K562 (cell line): Measurements from ENCODE around the gene ORM1. TPM values are rescaled to one million over a fixed set of nuclear protein-coding genes. Genes with fewer than 3 reads are reported as not detected.
A peak's percentile ranks its signal among the peaks of the same experiment; 100 is the strongest.

Experiments
- CHD2 ChIP-seq: IDR thresholded peaks from 2 replicates; pipeline ENCODE4 v1.6.1; 2011; ENCODE audit warnings: low read depth, low read length
- DEAF1 ChIP-seq: fragments of 450-650 bp; formaldehyde crosslinking; IDR thresholded peaks from 2 replicates; pipeline ENCODE4 v1.4.0; 2020; ENCODE audit warnings: mild to moderate bottlenecking, moderate library complexity
- FOXM1 ChIP-seq, 2 experiments: fragments of 450-650 bp in 1 of 2; sonication (generic) in 1 of 2; formaldehyde crosslinking in 1 of 2; IDR thresholded peaks; 2 replicates each; pipeline versions ENCODE4 v1.6.1 to v1.9.0; 2017 to 2022; ENCODE audit warnings: low read depth in 2 of 2, mild to moderate bottlenecking in 2 of 2, missing genetic modification reagents in 1 of 2, moderate library complexity in 1 of 2
- FOXP1 ChIP-seq: sonication (generic); formaldehyde crosslinking; IDR thresholded peaks from 2 replicates; pipeline ENCODE4 v1.8.0; 2022; ENCODE audit warnings: mild to moderate bottlenecking, missing genetic modification reagents
- GATA2 ChIP-seq: sonication (generic); formaldehyde crosslinking; IDR thresholded peaks from 2 replicates; pipeline ENCODE4 v1.4.0; 2020; ENCODE audit warnings: mild to moderate bottlenecking, missing genetic modification reagents
- IFI16 ChIP-seq: fragments of 250-450 bp; sonication (Bioruptor Pico); IDR thresholded peaks from 2 replicates; pipeline ENCODE4 v2.1.2; 2022; ENCODE audit warnings: mild to moderate bottlenecking, inconsistent platforms
- JUNB ChIP-seq: fragments of 450-650 bp; formaldehyde crosslinking; conservative IDR thresholded peaks from 2 replicates; pipeline ENCODE4 v1.4.0; 2020; ENCODE audit warnings: mild to moderate bottlenecking
- JUND ChIP-seq, 2 experiments: IDR thresholded peaks; 2 replicates in 1 of 2; 3 replicates in 1 of 2; pipeline ENCODE4 v1.6.1; 2011; ENCODE audit warnings: borderline replicate concordance in 2 of 2, low read depth in 2 of 2, low read length in 2 of 2, improper control_type of control experiment in 1 of 2, missing biosample characterization in 1 of 2, missing genetic modification characterization in 1 of 2, missing genetic modification reagents in 1 of 2
- KLF16 ChIP-seq: IDR thresholded peaks from 2 replicates; pipeline ENCODE4 v1.6.1; 2016; ENCODE audit warnings: antibody characterized with exemption
- MCM5 ChIP-seq: fragments of 450-650 bp; IDR thresholded peaks from 2 replicates; pipeline ENCODE4 v1.6.1; 2016; ENCODE audit warnings: low read depth
- NFATC3 ChIP-seq: fragments of 450-650 bp; IDR thresholded peaks from 2 replicates; pipeline ENCODE4 v1.6.1; 2017; ENCODE audit warnings: mild to moderate bottlenecking
- NFIX ChIP-seq: fragments of 250-450 bp; sonication (Bioruptor Pico); IDR thresholded peaks from 2 replicates; pipeline ENCODE4 v1.4.0; 2020; ENCODE audit warnings: low read depth, mild to moderate bottlenecking, moderate library complexity
- NFRKB ChIP-seq: fragments of 450-650 bp; IDR thresholded peaks from 2 replicates; pipeline ENCODE4 v1.6.1; 2016; ENCODE audit warnings: low read depth
- NR2C2 ChIP-seq, 2 experiments: fragments of 200-800 bp in 1 of 2; sonication (Bioruptor generic) in 1 of 2; sonication (generic) in 1 of 2; formaldehyde crosslinking in 1 of 2; IDR thresholded peaks; 2 replicates each; pipeline versions ENCODE4 v1.6.1 to v1.8.0; 2016 to 2022; ENCODE audit warnings: mild to moderate bottlenecking in 1 of 2, missing compliant biosample characterization in 1 of 2, missing genetic modification characterization in 1 of 2, missing genetic modification reagents in 1 of 2
- PCBP1 ChIP-seq: fragments of 200-400 bp; formaldehyde crosslinking; IDR thresholded peaks from 2 replicates; pipeline ENCODE4 v1.6.1; 2018; ENCODE audit warnings: mild to moderate bottlenecking, low read depth, low read length; ENCODE audit not compliant: poor library complexity, severe bottlenecking
- POLR3A ChIP-seq: IDR thresholded peaks from 2 replicates; pipeline ENCODE4 v1.6.1; 2011; ENCODE audit warnings: borderline replicate concordance, mild to moderate bottlenecking, moderate library complexity; ENCODE audit not compliant: insufficient read length, insufficient read depth; ENCODE audit errors: extremely low read depth
- PREB ChIP-seq: sonication (generic); formaldehyde crosslinking; IDR thresholded peaks from 2 replicates; pipeline ENCODE4 v1.8.1; 2023; ENCODE audit warnings: mild to moderate bottlenecking, missing genetic modification reagents
- RFX5 ChIP-seq: IDR thresholded peaks from 2 replicates; pipeline ENCODE4 v1.6.1; 2011; ENCODE audit warnings: low read depth, mild to moderate bottlenecking, improper control_type of control experiment, low read length
- SRSF3 ChIP-seq: fragments of 200-400 bp; formaldehyde crosslinking; IDR thresholded peaks from 2 replicates; pipeline ENCODE4 v1.6.1; 2016; ENCODE audit warnings: mild to moderate bottlenecking, low read length, moderate library complexity; ENCODE audit not compliant: insufficient read depth
- TCF7L2 ChIP-seq: fragments of 150-350 bp; IDR thresholded peaks from 2 replicates; pipeline ENCODE4 v1.6.1; 2016; ENCODE audit warnings: low read depth, mild to moderate bottlenecking, low read length, moderate library complexity
- THRB ChIP-seq: fragments of 450-650 bp; formaldehyde crosslinking; conservative IDR thresholded peaks from 2 replicates; pipeline ENCODE4 v1.4.0; 2022; ENCODE audit warnings: mild to moderate bottlenecking, missing genetic modification characterization
- TRIM24 ChIP-seq, 2 experiments: fragments of 450-650 bp; IDR thresholded peaks; 2 replicates each; pipeline ENCODE4 v1.6.1; 2016
- ZNF134 ChIP-seq: fragments of 250-450 bp; sonication (Bioruptor Pico); conservative IDR thresholded peaks from 2 replicates; pipeline ENCODE4 v1.4.0; 2020
- ZNF764 ChIP-seq: fragments of 250-450 bp; sonication (Bioruptor Pico); IDR thresholded peaks from 2 replicates; pipeline ENCODE4 v1.4.0; 2020; ENCODE audit warnings: low read depth, mild to moderate bottlenecking, moderate library complexity
- ZZZ3 ChIP-seq: fragments of 450-650 bp; IDR thresholded peaks from 2 replicates; pipeline ENCODE4 v1.6.1; 2016; ENCODE audit warnings: antibody characterized with exemption, mild to moderate bottlenecking, moderate library complexity
- polyA plus RNA-seq, 8 experiments: library from polyadenylated mRNA; depleted of rRNA in 4 of 8; stranded (reverse) in 5 of 8; unstranded in 3 of 8; fragments of >200 nt; fragmentation: Nextera tagmentation in 2 of 8; fragmentation: Illumina TruSeq in 1 of 8; extraction: Ambion mirVana in 2 of 8; extraction: Trizol in 1 of 8; gene quantifications; 2 replicates each; pipeline versions ENCODE4 v1.2.1 to v1.2.3, GENCODE V29; 2011 to 2014; ENCODE audit warnings: inconsistent platforms in 1 of 8, missing spikeins in 1 of 8
- total RNA-seq, 7 experiments: library from RNA; depleted of rRNA in 6 of 7; stranded (reverse); fragments of >200 nt in 6 of 7; fragmentation: Illumina TruSeq in 2 of 7; extraction: Trizol in 2 of 7; gene quantifications; 2 replicates each; pipeline versions ENCODE4 v1.2.1 to v1.2.3, GENCODE V29; 2011 to 2021; ENCODE audit warnings: low replicate concordance in 1 of 7

ORM1 gene
- total and polyA plus RNA-seq, 9 of the 15 experiments (the other 6 are each of a cell fraction or from before 2014, with no cell fraction given): 2.9 TPM; not detected in 8

- TF ChIP-seq PREB (CRISPR knock-in tag) (no peak), SRSF3 (no peak), THRB (no peak), DEAF1 (CRISPR knock-in tag) (no peak), NFRKB (no peak), ZNF764 (CRISPR knock-in tag) (no peak), POLR3A (no peak), TRIM24 (IDR thresholded peaks at IDR 0.05) (peak; percentile 90 to 92; a peak in 2 of 4 replicates), NR2C2 (CRISPR knock-in tag; IDR thresholded peaks at IDR 0.05) (no peak), NR2C2 (tag; IDR thresholded peaks at IDR 0.05) (peak; percentile 11; the same call in 1 of the 2 replicates), RFX5 (no peak), MCM5 (no peak), FOXP1 (no peak), ZNF134 (CRISPR knock-in tag) (no peak), ZZZ3 (no peak), KLF16 (no peak), PCBP1 (no peak), GATA2 (CRISPR knock-in tag) (no peak), NFIX (CRISPR knock-in tag) (no peak), FOXM1 (IDR thresholded peaks at IDR 0.05; ENCODE audit: low read depth) (no peak), FOXM1 (CRISPR knock-in tag; IDR thresholded peaks at IDR 0.05; ENCODE audit: low read depth) (no peak), CHD2 (no peak), JUNB (CRISPR knock-in tag) (no peak), TCF7L2 (no peak), IFI16 (CRISPR knock-in tag) (no peak), JUND (IDR thresholded peaks at IDR 0.05; ENCODE audit: borderline replicate concordance, low read depth, low read length) (0 out of 2 replicates have a peak, but pooled peaks have one; percentile 22), JUND (tag; IDR thresholded peaks at IDR 0.05; ENCODE audit: borderline replicate concordance, low read depth, low read length) (no peak), NFATC3 (no peak)
Measured at GRCh38 chr9:114317665-114318357, 5.1 kb upstream of the ORM1 start (continued).
